H1 (cell line): ENCODE results near the gene SLC13A3. TPM values are rescaled to one million over a fixed set of nuclear protein-coding genes. Genes with fewer than 3 reads are reported as not detected.

Experiments
- CTCF ChIA-PET: fragments of 300-600 bp; sonication (Branson Sonifier 250); formaldehyde crosslinking; loops from one replicate; lab custom pipeline; 2021; ENCODE audit not compliant: partially characterized antibody; lab: Charles Lee
- POLR2A ChIA-PET: fragments of 300-600 bp; sonication (Branson Sonifier 250); formaldehyde crosslinking; loops from one replicate; lab custom pipeline; 2021; ENCODE audit warnings: inconsistent platforms; ENCODE audit not compliant: partially characterized antibody; lab: Charles Lee
- DNase-seq, 2 experiments: peaks; one replicate each; pipeline versions ENCODE4 v3.0.0 to v3.0.0-alpha.2; 2010 to 2022; ENCODE audit warnings: low spot score in 2 of 2, low read depth in 1 of 2, mixed read lengths in 1 of 2
- FAIRE-seq: peaks from 2 replicates; lab custom pipeline; 2011; peaks lifted over from hg19 to GRCh38; lab: Jason Lieb, UNC
- H2AFZ ChIP-seq: 2 replicates; pipeline ENCODE4 v1.8.1; 2012; ENCODE audit warnings: low read length, inconsistent platforms
- H2AK5ac ChIP-seq: 2 replicates; pipeline ENCODE4 v1.6.1; 2013; ENCODE audit warnings: low read depth, low read length
- H2BK120ac ChIP-seq: replicated peaks from 2 replicates; pipeline ENCODE3; 2013; ENCODE audit warnings: low read depth, low read length, inconsistent platforms
- H2BK12ac ChIP-seq: 2 replicates; pipeline ENCODE4 v1.6.1; 2013; ENCODE audit warnings: low read depth, low read length
- H2BK15ac ChIP-seq: 2 replicates; pipeline ENCODE4 v1.6.1; 2013; ENCODE audit warnings: low read length
- H2BK20ac ChIP-seq: 2 replicates; pipeline ENCODE4 v1.6.1; 2013; ENCODE audit warnings: low read length
- H2BK5ac ChIP-seq: 2 replicates; pipeline ENCODE4 v1.6.1; 2013; ENCODE audit warnings: low read depth, low read length
- H3K14ac ChIP-seq: 2 replicates; pipeline ENCODE4 v1.6.1; 2013; ENCODE audit warnings: inconsistent platforms; ENCODE audit not compliant: insufficient read length
- H3K18ac ChIP-seq: 2 replicates; pipeline ENCODE4 v1.6.1; 2013; ENCODE audit warnings: low read length; ENCODE audit errors: extremely low read depth
- H3K23ac ChIP-seq: 2 replicates; pipeline ENCODE4 v1.6.1; 2013; ENCODE audit warnings: inconsistent platforms; ENCODE audit not compliant: insufficient read length
- H3K23me2 ChIP-seq: 2 replicates; pipeline ENCODE4 v1.6.1; 2013; ENCODE audit warnings: low read depth, low read length
- H3K27ac ChIP-seq: 2 replicates; pipeline ENCODE4 v1.6.1; 2011; ENCODE audit warnings: low read depth, low read length, inconsistent platforms
- H3K27me3 ChIP-seq, 4 experiments: replicated peaks in 1 of 4; 1 replicate in 1 of 4; 2 replicates in 3 of 4; pipeline versions ENCODE4 v1.6.1 to v1.8.1; 2011 to 2013; ENCODE audit warnings: low read length in 3 of 4, mild to moderate bottlenecking in 3 of 4, inconsistent platforms in 2 of 4, mixed read lengths in 2 of 4, moderate library complexity in 1 of 4; ENCODE audit not compliant: control insufficient read depth in 3 of 4, insufficient read depth in 3 of 4; ENCODE audit errors: extremely low read depth in 1 of 4
- H3K36me3 ChIP-seq, 4 experiments: 2 replicates each; pipeline versions ENCODE4 v1.6.1 to v1.8.1; 2011 to 2013; ENCODE audit warnings: mild to moderate bottlenecking in 4 of 4, low read length in 3 of 4, moderate library complexity in 2 of 4, control low read depth in 1 of 4, inconsistent platforms in 1 of 4; ENCODE audit not compliant: insufficient read depth in 4 of 4, control insufficient read depth in 2 of 4
- H3K4ac ChIP-seq: replicated peaks from 2 replicates; pipeline ENCODE3; 2013; ENCODE audit warnings: low read length, low read depth, mixed read lengths, inconsistent platforms; ENCODE audit not compliant: insufficient read length
- H3K4me1 ChIP-seq, 4 experiments: replicated peaks in 1 of 4; 1 replicate in 1 of 4; 2 replicates in 3 of 4; pipeline versions ENCODE4 v1.6.1 to v1.8.1; 2011 to 2013; ENCODE audit warnings: low read length in 3 of 4, inconsistent platforms in 2 of 4, mixed read lengths in 1 of 4; ENCODE audit not compliant: insufficient read depth in 4 of 4, control insufficient read depth in 3 of 4
- H3K4me2 ChIP-seq, 2 experiments: 2 replicates each; pipeline versions ENCODE4 v1.6.1 to v1.8.1; 2011 to 2013; ENCODE audit warnings: low read depth in 2 of 2, low read length in 2 of 2, control low read depth in 1 of 2, inconsistent platforms in 1 of 2, mild to moderate bottlenecking in 1 of 2; ENCODE audit not compliant: insufficient read depth in 1 of 2
- H3K4me3 ChIP-seq, 4 experiments: fragments of 200-600, 300-600 bp in 1 of 4; sonication (generic), shearing (Covaris generic), sonication (Bioruptor Twin) in 1 of 4; 2 replicates each; pipeline versions ENCODE4 v1.5.1 to v1.8.1; 2011 to 2016; ENCODE audit warnings: low read length in 4 of 4, low read depth in 3 of 4, control low read depth in 2 of 4, inconsistent platforms in 2 of 4, mild to moderate bottlenecking in 2 of 4, mixed read lengths in 1 of 4, moderate library complexity in 1 of 4; ENCODE audit not compliant: insufficient read depth in 2 of 4; ENCODE audit errors: extremely low read depth in 1 of 4
- H3K56ac ChIP-seq: replicated peaks from 2 replicates; pipeline ENCODE3; 2013; ENCODE audit warnings: low read depth, mild to moderate bottlenecking, mixed read lengths, low read length, inconsistent platforms; ENCODE audit not compliant: insufficient read length
- H3K79me1 ChIP-seq: 2 replicates; pipeline ENCODE4 v1.6.1; 2013; ENCODE audit warnings: low read depth, low read length, control low read depth
- H3K79me2 ChIP-seq, 2 experiments: 2 replicates each; pipeline versions ENCODE4 v1.6.1 to v1.8.1; 2012 to 2013; ENCODE audit warnings: low read length in 2 of 2, mild to moderate bottlenecking in 2 of 2, inconsistent platforms in 1 of 2; ENCODE audit not compliant: insufficient read depth in 2 of 2, control insufficient read depth in 1 of 2
- H3K9ac ChIP-seq, 4 experiments: replicated peaks in 1 of 4; 1 replicate in 1 of 4; 2 replicates in 3 of 4; pipeline versions ENCODE4 v1.6.1 to v1.8.1; 2011 to 2013; ENCODE audit warnings: low read depth in 3 of 4, low read length in 3 of 4, control low read depth in 2 of 4, mild to moderate bottlenecking in 2 of 4, moderate library complexity in 2 of 4, inconsistent platforms in 1 of 4; ENCODE audit errors: extremely low read depth in 1 of 4
- H3K9me3 ChIP-seq, 2 experiments: 2 replicates each; pipeline versions ENCODE4 v1.6.1 to v1.8.1; 2012 to 2013; ENCODE audit warnings: mild to moderate bottlenecking in 2 of 2, moderate library complexity in 2 of 2, control low read depth in 1 of 2, inconsistent platforms in 1 of 2, low read depth in 1 of 2, low read length in 1 of 2, mixed read lengths in 1 of 2; ENCODE audit not compliant: insufficient read depth in 2 of 2
- H4K20me1 ChIP-seq, 2 experiments: replicated peaks in 1 of 2; 2 replicates each; pipeline versions ENCODE3 to v1.8.1; 2011 to 2013; ENCODE audit warnings: inconsistent platforms in 2 of 2, low read length in 2 of 2, mild to moderate bottlenecking in 1 of 2; ENCODE audit not compliant: insufficient read depth in 2 of 2, control insufficient read depth in 1 of 2
- H4K5ac ChIP-seq: 2 replicates; pipeline ENCODE4 v1.6.1; 2013; ENCODE audit warnings: low read length, low read depth, mixed read lengths, inconsistent platforms; ENCODE audit not compliant: insufficient read length
- H4K8ac ChIP-seq: 2 replicates; pipeline ENCODE4 v1.8.0; 2013; ENCODE audit warnings: mild to moderate bottlenecking, moderate library complexity, low read length, inconsistent platforms; ENCODE audit not compliant: insufficient read depth; ENCODE audit errors: extremely low read depth
- H4K91ac ChIP-seq: replicated peaks from 2 replicates; pipeline ENCODE3; 2013; ENCODE audit warnings: low read length, mixed read lengths, inconsistent platforms; ENCODE audit not compliant: insufficient read length
- RAD21 ChIP-seq, 2 experiments: IDR thresholded peaks in 1 of 2; conservative IDR thresholded peaks in 1 of 2; 2 replicates each; pipeline ENCODE4 v1.6.1; 2011; ENCODE audit warnings: low read depth in 2 of 2, low read length in 2 of 2, improper control_type of control experiment in 1 of 2, inconsistent platforms in 1 of 2, mild to moderate bottlenecking in 1 of 2, moderate library complexity in 1 of 2
- RFX5 ChIP-seq: IDR thresholded peaks from 2 replicates; pipeline ENCODE4 v1.6.1; 2011; ENCODE audit warnings: low read depth, low read length, improper control_type of control experiment, borderline replicate concordance
- WGBS, 2 experiments: shearing (Covaris generic) in 1 of 2; methylation state at CpG; one replicate each; pipeline versions ENCODE4 v1.1.6 to v1.1.7; 2013 to 2015; ENCODE audit warnings: low lambda C conversion rate in 2 of 2, mixed read lengths in 2 of 2, inconsistent platforms in 1 of 2, low coverage in 1 of 2, missing lambda C conversion rate in 1 of 2; ENCODE audit not compliant: insufficient replicate concordance in 2 of 2, insufficient coverage in 1 of 2, insufficient read length in 1 of 2; ENCODE audit errors: extremely low coverage in 1 of 2, missing lambda C conversion rate in 1 of 2; 5-methylcytosine and 5-hydroxymethylcytosine counted together
- polyA plus RNA-seq, 7 experiments: library from polyadenylated mRNA; depleted of rRNA in 3 of 7; stranded (reverse) in 5 of 7; unstranded in 2 of 7; fragments of >200 nt in 5 of 7; fragments of 200-250 nt in 2 of 7; gene quantifications; 1 replicate in 5 of 7; 2 replicates in 1 of 7; 4 replicates in 1 of 7; pipeline versions ENCODE4 v1.2.1 to v1.2.3, GENCODE V29; 2011 to 2013; ENCODE audit warnings: missing spikeins in 2 of 7, mixed read lengths in 2 of 7
- total RNA-seq: library from RNA; stranded (reverse); fragmentation: NEBNext Ultra II Directional; extraction: Animal tissue kit (Norgen Biotek cat#: 25700); gene quantifications from 2 replicates; pipeline ENCODE4 v1.2.1, GENCODE V29; 2021

Gene SLC13A3
- total and polyA plus RNA-seq, 2 of the 8 experiments (the other 6 are each of a cell fraction or from before 2014, with no cell fraction given): 9.4 to 12.6 TPM

DNA sequence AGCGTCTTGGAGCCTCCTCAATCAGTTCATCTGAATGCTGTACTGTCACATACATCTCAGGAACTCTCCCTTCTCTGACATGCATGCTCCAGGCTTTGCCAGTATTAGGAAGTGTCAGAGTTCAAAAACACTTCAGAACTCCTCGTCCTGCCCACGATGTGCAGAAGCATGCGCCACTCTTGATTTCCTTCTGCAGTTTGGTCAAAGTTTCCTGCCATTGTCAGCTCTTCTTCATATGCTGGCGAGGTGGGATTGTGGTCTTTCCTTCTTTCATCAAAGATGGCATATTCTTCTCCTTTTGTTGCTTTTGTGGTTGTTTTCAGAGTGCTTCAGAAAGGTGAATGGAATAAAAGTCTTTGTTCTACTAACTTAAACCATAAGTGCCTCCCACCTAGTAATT lies 21.0 kb downstream of the SLC13A3 start:
- Histone ChIP-seq H4K91ac (no peak overlapping the region), H3K14ac (no peak overlapping the region), H3K23ac (no peak overlapping the region), H3K4me3 (no peak overlapping the region), H2BK15ac (no peak overlapping the region; the same call in 1 of the 2 replicates), H3K4me1 (peaks cover 2 to 11% (median 7%) of the 10 kb centered on the region in 4 experiments; a peak in 6 of 7 replicates), H2BK20ac (no peak overlapping the region), H3K27ac (no peak overlapping the region), H2BK120ac (no peak overlapping the region), H3K56ac (no peak overlapping the region), H3K4ac (no peak overlapping the region), H3K79me1 (no peaks in the 10 kb centered on the region), H3K23me2 (no peaks in the 10 kb centered on the region), H3K27me3 (no peaks in the 10 kb centered on the region), H2BK12ac (0 out of 2 replicates have a peak overlapping the region, but pooled peaks have one; percentile 13), H2BK5ac (no peak overlapping the region), H2AK5ac (no peak overlapping the region), H3K4me2 (no peak overlapping the region), H4K8ac (no peak overlapping the region), H4K5ac (no peak overlapping the region), H3K36me3 (no peaks in the 10 kb centered on the region), H3K9ac (no peak overlapping the region), H3K9me3 (no peaks in the 10 kb centered on the region), H3K18ac (no peak overlapping the region), H4K20me1 (no peaks in the 10 kb centered on the region), H2AFZ (no peak overlapping the region), H3K79me2 (no peaks in the 10 kb centered on the region)
- no peak for TF ChIP-seq RAD21 (IDR thresholded peaks at IDR 0.05 in 1 of 2, conservative IDR thresholded peaks at IDR 0.05 in 1 of 2; ENCODE audit: low read depth in 2 of 2, low read length in 2 of 2)
- TF ChIP-seq RFX5: no peak
- 91% methylated on average over 5 of the region's 5 CpGs; no CpG with 5 or more reads in 1 of the 2 experiments for WGBS, 2 experiments
- no peak for FAIRE-seq
- POLR2A ChIA-PET: interaction anchor here (1.3 to 2.2 kb wide), 2 partner anchors 8 to 13 kb away, joined by 4 to 7 read pairs; no protein-coding TSS in a partner anchor
- no peak for DNase-seq
- CTCF ChIA-PET: interaction anchor here (1.3 kb wide), 1 partner anchor 8 kb away, joined by 3 read pairs; no protein-coding TSS in a partner anchor
